Liver (tissue), 9 donors: ENCODE data around the gene RNFT1. TPM values are rescaled to one million over a fixed set of nuclear protein-coding genes. Genes with fewer than 3 reads are reported as not detected.
"Not testable (repeated sequence)": the region's sequence is repeated elsewhere in the genome, so short reads cannot be mapped to it uniquely, and the experiment has no call there.

Experiments used
- DNase-seq: peaks from one replicate; pipeline ENCODE4 v3.0.0-alpha.2; 2017; ENCODE audit warnings: low spot score
- H3K27ac ChIP-seq, 2 donors: one replicate each; pipeline ENCODE4 v1.7.0; 2013; ENCODE audit warnings: inconsistent platforms in 2 of 2, low read length in 2 of 2, control low read depth in 1 of 2, low read depth in 1 of 2, mild to moderate bottlenecking in 1 of 2
- H3K27me3 ChIP-seq, 4 donors: one replicate each; pipeline versions ENCODE4 v1.6.1 to v1.7.0; 2013; ENCODE audit warnings: low read length in 3 of 4, inconsistent platforms in 1 of 4, mild to moderate bottlenecking in 1 of 4, moderate library complexity in 1 of 4; ENCODE audit not compliant: control insufficient read depth in 4 of 4, insufficient read depth in 4 of 4
- H3K36me3 ChIP-seq, 4 donors: one replicate each; pipeline versions ENCODE4 v1.6.1 to v1.7.0; 2013; ENCODE audit warnings: low read length in 3 of 4, mild to moderate bottlenecking in 3 of 4, low read depth in 1 of 4, moderate library complexity in 1 of 4; ENCODE audit not compliant: control insufficient read depth in 4 of 4, insufficient read depth in 3 of 4
- H3K4me1 ChIP-seq, 4 donors: one replicate each; pipeline versions ENCODE4 v1.6.1 to v1.7.0; 2013; ENCODE audit warnings: low read length in 3 of 4, mild to moderate bottlenecking in 3 of 4, moderate library complexity in 1 of 4; ENCODE audit not compliant: control insufficient read depth in 4 of 4, insufficient read depth in 4 of 4
- H3K4me3 ChIP-seq, 3 donors: one replicate each; pipeline versions ENCODE4 v1.6.1 to v1.7.0; 2013; ENCODE audit warnings: low read length in 3 of 3, control low read depth in 1 of 3, low read depth in 1 of 3, mild to moderate bottlenecking in 1 of 3
- H3K9ac ChIP-seq, 2 donors: one replicate each; pipeline ENCODE4 v1.7.0; 2013; ENCODE audit warnings: low read length in 2 of 2, mild to moderate bottlenecking in 2 of 2, moderate library complexity in 2 of 2, control low read depth in 1 of 2, low read depth in 1 of 2
- H3K9me3 ChIP-seq, 4 donors: one replicate each; pipeline versions ENCODE4 v1.6.1 to v1.7.0; 2013; ENCODE audit warnings: low read length in 3 of 4; ENCODE audit not compliant: control insufficient read depth in 4 of 4
- CTCF ChIP-seq: fragments of 150-350 bp; IDR thresholded peaks from 2 replicates; pipeline ENCODE4 v1.5.1; 2017; ENCODE audit warnings: improper control_type of control experiment, low read depth, low read length; ENCODE audit not compliant: missing input control
- EGR1 ChIP-seq, 2 donors: IDR thresholded peaks; 2 replicates each; pipeline ENCODE4 v1.6.1; 2016 to 2018; ENCODE audit warnings: antibody characterized with exemption in 2 of 2, low read depth in 2 of 2
- FOXA2 ChIP-seq: IDR thresholded peaks from 2 replicates; pipeline ENCODE4 v1.6.1; 2016; ENCODE audit warnings: antibody characterized with exemption
- HNF4A ChIP-seq, 2 donors: conservative IDR thresholded peaks; 2 replicates each; pipeline ENCODE4 v1.6.1; 2016; ENCODE audit warnings: antibody characterized with exemption in 2 of 2, mild to moderate bottlenecking in 2 of 2
- JUND ChIP-seq, 2 donors: IDR thresholded peaks; 2 replicates each; pipeline ENCODE4 v1.6.1; 2016; ENCODE audit warnings: antibody characterized with exemption in 2 of 2
- NR2F2 ChIP-seq: IDR thresholded peaks from 2 replicates; pipeline ENCODE4 v1.6.1; 2016; ENCODE audit warnings: antibody characterized with exemption
- REST ChIP-seq: IDR thresholded peaks from 2 replicates; pipeline ENCODE4 v1.6.1; 2016; ENCODE audit warnings: antibody characterized with exemption, mild to moderate bottlenecking
- RXRA ChIP-seq, 2 donors: IDR thresholded peaks; 2 replicates each; pipeline ENCODE4 v1.6.1; 2017 to 2018; ENCODE audit warnings: antibody characterized with exemption in 2 of 2, mild to moderate bottlenecking in 1 of 2
- TAF1 ChIP-seq: conservative IDR thresholded peaks from 2 replicates; pipeline ENCODE4 v1.6.1; 2016; ENCODE audit warnings: antibody characterized with exemption, mild to moderate bottlenecking
- YY1 ChIP-seq: IDR thresholded peaks from 2 replicates; pipeline ENCODE4 v1.6.1; 2016; ENCODE audit warnings: antibody characterized with exemption, mild to moderate bottlenecking
- WGBS: extraction: QIAGEN DNeasy Blood & Tissue Kit; methylation state at CpG from one replicate; pipeline ENCODE4 v1.1.7; 2013; 5-methylcytosine and 5-hydroxymethylcytosine counted together
- polyA plus RNA-seq, 2 donors: library from polyadenylated mRNA; stranded (reverse) in 1 of 2; unstranded in 1 of 2; fragments of 200-250 nt in 1 of 2; fragments of >200 nt in 1 of 2; fragmentation: Nextera tagmentation in 1 of 2; extraction: Ambion mirVana in 1 of 2; gene quantifications; one replicate each; pipeline versions ENCODE4 v1.2.1 to v1.2.3, GENCODE V29; 2013 to 2015
- total RNA-seq, 2 donors: library from RNA; depleted of rRNA; stranded (reverse); fragments of >200 nt; gene quantifications; one replicate each; pipeline ENCODE4 v1.2.3, GENCODE V29; 2014
- TF ChIP-seq, protein P1 (sequence below): IDR thresholded peaks from 2 replicates; pipeline ENCODE4 v1.6.1; 2016; ENCODE audit warnings: antibody characterized with exemption
- TF ChIP-seq, protein P2 (sequence below): IDR thresholded peaks from 2 replicates; pipeline ENCODE4 v1.6.1; 2016; ENCODE audit warnings: antibody characterized with exemption
- donor health status: healthy.
- donor health status: healthy.
- donor health status: healthy.
- donor health status: healthy.
- donor health status: healthy.

RNFT1 gene
- total and polyA plus RNA-seq, 4 donors = 17.3 to 33.5 (median 20.3) TPM

GRCh38 chr17:59930768-59931167 is 33.8 kb downstream of the RNFT1 start:
- peaks cover 2 to 62% (median 42%) of the 10 kb centered on the region in 4 donors for H3K36me3 ChIP-seq
- not testable (repeated sequence) for H3K27ac ChIP-seq, H3K9me3 ChIP-seq, H3K9ac ChIP-seq, H3K4me1 ChIP-seq, H3K27me3 ChIP-seq, H3K4me3 ChIP-seq, DNase-seq
- WGBS = 57% methylated on average over 3 of the region's 3 CpGs

DNA sequence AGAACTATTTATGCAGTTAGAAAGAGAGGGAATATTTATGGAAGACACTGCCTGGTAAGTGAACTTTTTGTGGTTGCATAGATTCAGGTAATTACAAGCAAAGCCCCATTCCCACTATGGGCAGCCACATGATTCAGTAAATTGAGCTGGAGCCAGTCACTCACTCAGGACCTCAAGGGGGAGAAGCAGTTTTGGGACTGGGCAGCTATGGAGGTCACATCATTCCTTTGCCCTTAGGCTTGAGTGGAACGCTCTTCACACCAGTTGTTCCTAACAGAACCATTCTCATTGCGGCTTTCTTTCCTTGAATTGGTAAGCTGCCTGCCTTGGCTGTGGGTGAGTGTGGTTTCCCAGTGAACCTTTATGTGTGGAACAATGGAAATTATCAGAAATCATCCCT is 34.4 kb downstream of the RNFT1 start:
- H3K9ac ChIP-seq, H3K4me3 ChIP-seq, DNase-seq, H3K4me1 ChIP-seq, H3K27me3 ChIP-seq, H3K9me3 ChIP-seq, H3K27ac ChIP-seq: not testable (repeated sequence)
- H3K36me3 ChIP-seq = peaks cover 2 to 58% (median 40%) of the 10 kb centered on the region in 4 donors
- 97% methylated on average over 2 of the region's 2 CpGs for WGBS

DNA sequence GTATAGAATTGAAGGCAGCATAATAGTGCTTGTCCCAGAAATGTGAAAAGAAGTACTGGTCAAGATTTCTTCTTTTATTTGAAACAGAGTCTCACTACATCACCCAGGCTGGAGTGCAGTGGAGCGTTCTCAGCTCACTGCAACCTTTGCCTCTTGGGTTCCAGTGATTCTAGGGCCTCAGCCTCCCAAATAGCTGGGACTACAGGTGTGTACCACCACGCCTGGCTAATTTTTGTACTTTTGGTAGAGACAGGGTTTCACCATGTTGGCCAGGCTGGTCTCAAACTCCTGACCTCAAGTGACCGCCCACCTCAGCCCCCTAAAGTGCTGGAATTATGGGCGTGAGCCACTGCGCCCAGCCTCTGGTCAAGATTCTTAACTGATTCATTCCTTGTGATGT is 43.9 kb downstream of the RNFT1 start:
- not testable (repeated sequence) for H3K27me3 ChIP-seq, H3K9me3 ChIP-seq, H3K27ac ChIP-seq, H3K4me1 ChIP-seq, DNase-seq, H3K4me3 ChIP-seq, H3K9ac ChIP-seq
- 97% methylated on average over 5 of the region's 5 CpGs for WGBS
- H3K36me3 ChIP-seq = peaks cover 7 to 35% (median 31%) of the 10 kb centered on the region in 4 donors

- H3K4me1 ChIP-seq = no peaks in the 10 kb centered on the region
- H3K27ac ChIP-seq = no peak overlapping the region
- H3K9ac ChIP-seq = no peak overlapping the region
- peaks cover 4 to 41% (median 31%) of the 10 kb centered on the region in 4 donors for H3K36me3 ChIP-seq
- H3K9me3 ChIP-seq = no peaks in the 10 kb centered on the region
- TF ChIP-seq, protein P1, sequence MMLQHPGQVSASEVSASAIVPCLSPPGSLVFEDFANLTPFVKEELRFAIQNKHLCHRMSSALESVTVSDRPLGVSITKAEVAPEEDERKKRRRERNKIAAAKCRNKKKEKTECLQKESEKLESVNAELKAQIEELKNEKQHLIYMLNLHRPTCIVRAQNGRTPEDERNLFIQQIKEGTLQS = no peak
- TF ChIP-seq EGR1 (IDR thresholded peaks at IDR 0.05; ENCODE audit: low read depth in 2 of 2) (no peak), HNF4A (conservative IDR thresholded peaks at IDR 0.05) (no peak), FOXA2 (no peak), CTCF (no peak), JUND (IDR thresholded peaks at IDR 0.05) (no peak), YY1 (no peak), REST (no peak), TAF1 (no peak), NR2F2 (no peak), RXRA (IDR thresholded peaks at IDR 0.05) (no peak)
- TF ChIP-seq, protein P2, sequence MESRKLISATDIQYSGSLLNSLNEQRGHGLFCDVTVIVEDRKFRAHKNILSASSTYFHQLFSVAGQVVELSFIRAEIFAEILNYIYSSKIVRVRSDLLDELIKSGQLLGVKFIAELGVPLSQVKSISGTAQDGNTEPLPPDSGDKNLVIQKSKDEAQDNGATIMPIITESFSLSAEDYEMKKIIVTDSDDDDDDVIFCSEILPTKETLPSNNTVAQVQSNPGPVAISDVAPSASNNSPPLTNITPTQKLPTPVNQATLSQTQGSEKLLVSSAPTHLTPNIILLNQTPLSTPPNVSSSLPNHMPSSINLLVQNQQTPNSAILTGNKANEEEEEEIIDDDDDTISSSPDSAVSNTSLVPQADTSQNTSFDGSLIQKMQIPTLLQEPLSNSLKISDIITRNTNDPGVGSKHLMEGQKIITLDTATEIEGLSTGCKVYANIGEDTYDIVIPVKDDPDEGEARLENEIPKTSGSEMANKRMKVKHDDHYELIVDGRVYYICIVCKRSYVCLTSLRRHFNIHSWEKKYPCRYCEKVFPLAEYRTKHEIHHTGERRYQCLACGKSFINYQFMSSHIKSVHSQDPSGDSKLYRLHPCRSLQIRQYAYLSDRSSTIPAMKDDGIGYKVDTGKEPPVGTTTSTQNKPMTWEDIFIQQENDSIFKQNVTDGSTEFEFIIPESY = no peak
- no peak for DNase-seq
- no peaks in the 10 kb centered on the region for H3K27me3 ChIP-seq
- H3K4me3 ChIP-seq = no peak overlapping the region
These were observed 48.1 kb downstream of the RNFT1 start for GRCh38 chr17:59916446-59916845.
